Measurements from ENCODE around the gene SCLY.

GRCh38 chr2:238125127-238125885 is 64.5 kb downstream of the SCLY start:
- TF ChIP-seq, protein P1, sequence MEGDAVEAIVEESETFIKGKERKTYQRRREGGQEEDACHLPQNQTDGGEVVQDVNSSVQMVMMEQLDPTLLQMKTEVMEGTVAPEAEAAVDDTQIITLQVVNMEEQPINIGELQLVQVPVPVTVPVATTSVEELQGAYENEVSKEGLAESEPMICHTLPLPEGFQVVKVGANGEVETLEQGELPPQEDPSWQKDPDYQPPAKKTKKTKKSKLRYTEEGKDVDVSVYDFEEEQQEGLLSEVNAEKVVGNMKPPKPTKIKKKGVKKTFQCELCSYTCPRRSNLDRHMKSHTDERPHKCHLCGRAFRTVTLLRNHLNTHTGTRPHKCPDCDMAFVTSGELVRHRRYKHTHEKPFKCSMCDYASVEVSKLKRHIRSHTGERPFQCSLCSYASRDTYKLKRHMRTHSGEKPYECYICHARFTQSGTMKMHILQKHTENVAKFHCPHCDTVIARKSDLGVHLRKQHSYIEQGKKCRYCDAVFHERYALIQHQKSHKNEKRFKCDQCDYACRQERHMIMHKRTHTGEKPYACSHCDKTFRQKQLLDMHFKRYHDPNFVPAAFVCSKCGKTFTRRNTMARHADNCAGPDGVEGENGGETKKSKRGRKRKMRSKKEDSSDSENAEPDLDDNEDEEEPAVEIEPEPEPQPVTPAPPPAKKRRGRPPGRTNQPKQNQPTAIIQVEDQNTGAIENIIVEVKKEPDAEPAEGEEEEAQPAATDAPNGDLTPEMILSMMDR (IDR thresholded peaks at IDR 0.05), result no peak
- no peak for TF ChIP-seq POLR2AphosphoS5 (IDR thresholded peaks at IDR 0.05; ENCODE audit: insufficient read depth in 1 of 2, low read depth in 1 of 2)

All from vagina (tissue), 2 donors.